Measurements from ENCODE around the gene IL1RAPL1.

GRCh38 chrX:28697732-28698131 is 110.5 kb downstream of the IL1RAPL1 start:
- TF ChIP-seq, protein P1, sequence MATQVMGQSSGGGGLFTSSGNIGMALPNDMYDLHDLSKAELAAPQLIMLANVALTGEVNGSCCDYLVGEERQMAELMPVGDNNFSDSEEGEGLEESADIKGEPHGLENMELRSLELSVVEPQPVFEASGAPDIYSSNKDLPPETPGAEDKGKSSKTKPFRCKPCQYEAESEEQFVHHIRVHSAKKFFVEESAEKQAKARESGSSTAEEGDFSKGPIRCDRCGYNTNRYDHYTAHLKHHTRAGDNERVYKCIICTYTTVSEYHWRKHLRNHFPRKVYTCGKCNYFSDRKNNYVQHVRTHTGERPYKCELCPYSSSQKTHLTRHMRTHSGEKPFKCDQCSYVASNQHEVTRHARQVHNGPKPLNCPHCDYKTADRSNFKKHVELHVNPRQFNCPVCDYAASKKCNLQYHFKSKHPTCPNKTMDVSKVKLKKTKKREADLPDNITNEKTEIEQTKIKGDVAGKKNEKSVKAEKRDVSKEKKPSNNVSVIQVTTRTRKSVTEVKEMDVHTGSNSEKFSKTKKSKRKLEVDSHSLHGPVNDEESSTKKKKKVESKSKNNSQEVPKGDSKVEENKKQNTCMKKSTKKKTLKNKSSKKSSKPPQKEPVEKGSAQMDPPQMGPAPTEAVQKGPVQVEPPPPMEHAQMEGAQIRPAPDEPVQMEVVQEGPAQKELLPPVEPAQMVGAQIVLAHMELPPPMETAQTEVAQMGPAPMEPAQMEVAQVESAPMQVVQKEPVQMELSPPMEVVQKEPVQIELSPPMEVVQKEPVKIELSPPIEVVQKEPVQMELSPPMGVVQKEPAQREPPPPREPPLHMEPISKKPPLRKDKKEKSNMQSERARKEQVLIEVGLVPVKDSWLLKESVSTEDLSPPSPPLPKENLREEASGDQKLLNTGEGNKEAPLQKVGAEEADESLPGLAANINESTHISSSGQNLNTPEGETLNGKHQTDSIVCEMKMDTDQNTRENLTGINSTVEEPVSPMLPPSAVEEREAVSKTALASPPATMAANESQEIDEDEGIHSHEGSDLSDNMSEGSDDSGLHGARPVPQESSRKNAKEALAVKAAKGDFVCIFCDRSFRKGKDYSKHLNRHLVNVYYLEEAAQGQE (IDR thresholded peaks at IDR 0.05; ENCODE audit: insufficient read depth in 1 of 2, low read depth in 2 of 2, low read length in 2 of 2) = no peak
- TF ChIP-seq SIN3A (IDR thresholded peaks at IDR 0.05; ENCODE audit: borderline replicate concordance, insufficient read depth, low read length) (no peak), POLR2AphosphoS5 (IDR thresholded peaks at IDR 0.05; ENCODE audit: low read depth, low read length) (no peak)

All from PFSK-1 (cell line).